HuH-7 (cell line): Measurements from ENCODE around the gene IST1.
"Not testable (repeated sequence)": the region's sequence is repeated elsewhere in the genome, so short reads cannot be mapped to it uniquely, and the experiment has no call there.

ENCODE experiments used
- DNase-seq: peaks from one replicate; pipeline ENCODE4 v3.0.0; 2011; ENCODE audit warnings: low spot score

IST1 gene

GRCh38 chr16:71894921-71895678 lies at the start of gene IST1:
Gene IST1 (plus strand): TSS chr16:71895531. CDS start chr16:71915641, 20,110 bp downstream.
- peak; percentile 98 for DNase-seq

- peak; percentile 99 for DNase-seq
Observed at GRCh38 chr16:71845639-71846430, 49.5 kb upstream of the IST1 start, which contains the start of gene ATXN1L. Gene ATXN1L (plus strand): TSS chr16:71845976. CDS start chr16:71849741, 3,765 bp downstream.

DNA sequence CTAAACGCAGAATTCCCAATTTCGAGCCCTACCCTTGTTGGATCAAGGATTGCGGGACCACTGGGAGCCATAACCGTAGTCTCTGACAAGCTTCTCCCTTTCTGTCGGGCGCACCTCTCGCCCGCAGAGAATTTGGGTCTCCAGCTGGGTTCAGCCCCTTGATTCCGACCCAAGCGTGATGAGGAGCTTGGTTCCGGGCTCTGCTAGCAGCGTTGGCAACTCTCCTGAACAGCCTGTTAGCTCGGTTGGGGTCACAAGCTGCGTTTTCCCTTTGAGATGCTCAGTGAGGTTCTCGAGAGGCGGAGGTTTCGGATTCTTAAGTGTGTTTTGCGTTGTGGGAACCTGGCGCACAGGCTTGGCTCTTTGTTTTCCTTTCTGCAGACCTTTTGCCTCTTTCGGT lies 48.9 kb upstream of the IST1 start:
- no peak for DNase-seq

GRCh38 chr16:71847096-71847495 lies 48.2 kb upstream of the IST1 start:
- DNase-seq = no peak

DNA sequence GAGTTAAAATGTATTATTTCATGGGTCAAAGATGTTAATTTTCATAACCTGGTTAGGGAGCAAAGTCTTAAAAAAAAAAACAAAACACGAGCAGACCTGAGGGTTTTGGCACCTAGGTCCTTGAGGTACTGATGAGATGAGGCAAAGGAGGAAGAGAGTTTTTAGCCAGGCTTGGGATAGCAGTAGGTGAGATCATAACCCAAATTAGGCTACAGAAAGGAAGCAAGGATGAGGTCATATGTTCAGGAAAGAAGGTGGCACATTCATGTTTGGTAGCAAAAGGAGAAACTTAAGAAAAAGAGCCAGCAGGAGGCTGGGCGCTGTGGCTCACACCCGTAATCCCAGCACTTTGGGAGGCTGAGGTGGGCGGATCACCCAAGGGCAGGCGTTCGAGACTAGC lies 46.7 kb upstream of the IST1 start:
- no peak for DNase-seq

DNA sequence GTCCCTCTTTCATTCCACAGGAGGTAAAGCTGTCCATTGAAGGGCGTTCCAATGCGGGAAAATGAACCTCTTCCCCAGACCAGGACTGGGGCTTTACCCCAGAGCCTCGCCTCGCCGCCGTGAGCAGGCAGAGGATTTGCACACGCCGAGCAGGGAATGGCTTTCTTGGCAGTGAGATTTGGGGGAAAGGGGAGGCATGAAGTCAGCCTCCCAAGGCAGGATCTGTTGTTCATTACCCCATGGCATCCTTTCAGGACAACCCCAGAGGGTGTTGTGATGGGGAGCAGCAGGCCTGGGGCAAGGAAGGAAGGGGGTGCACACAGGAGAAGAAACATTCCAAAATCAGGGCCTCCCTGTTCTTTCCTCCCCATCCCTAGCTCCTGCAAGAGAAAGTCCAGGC lies 43.6 kb upstream of the IST1 start:
- DNase-seq = no peak

GRCh38 chr16:71852158-71852557 lies 43.2 kb upstream of the IST1 start:
- no peak for DNase-seq

DNA sequence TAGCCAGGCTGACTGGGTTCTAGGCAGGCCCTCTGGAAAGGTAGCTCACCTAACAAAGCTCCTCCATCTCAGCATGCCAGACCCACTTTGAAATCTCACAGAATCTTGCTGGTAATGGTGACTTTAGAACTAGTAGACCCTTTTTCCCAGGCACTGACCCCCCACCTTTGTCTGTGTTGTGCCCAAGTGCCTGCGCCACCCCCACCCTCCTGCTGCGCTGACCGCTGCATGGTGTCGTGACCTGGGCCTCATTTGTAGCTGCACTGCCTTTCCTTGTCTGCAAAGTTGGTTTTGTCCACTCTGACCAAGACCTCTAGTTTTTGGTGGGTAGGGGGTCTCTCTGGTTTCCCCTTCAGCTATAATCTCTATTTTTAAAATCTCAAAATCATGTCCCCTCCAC lies 42.8 kb upstream of the IST1 start:
- DNase-seq = no peak

- DNase-seq = no peak
Observed at GRCh38 chr16:71853413-71853812, 41.9 kb upstream of the IST1 start.

DNA sequence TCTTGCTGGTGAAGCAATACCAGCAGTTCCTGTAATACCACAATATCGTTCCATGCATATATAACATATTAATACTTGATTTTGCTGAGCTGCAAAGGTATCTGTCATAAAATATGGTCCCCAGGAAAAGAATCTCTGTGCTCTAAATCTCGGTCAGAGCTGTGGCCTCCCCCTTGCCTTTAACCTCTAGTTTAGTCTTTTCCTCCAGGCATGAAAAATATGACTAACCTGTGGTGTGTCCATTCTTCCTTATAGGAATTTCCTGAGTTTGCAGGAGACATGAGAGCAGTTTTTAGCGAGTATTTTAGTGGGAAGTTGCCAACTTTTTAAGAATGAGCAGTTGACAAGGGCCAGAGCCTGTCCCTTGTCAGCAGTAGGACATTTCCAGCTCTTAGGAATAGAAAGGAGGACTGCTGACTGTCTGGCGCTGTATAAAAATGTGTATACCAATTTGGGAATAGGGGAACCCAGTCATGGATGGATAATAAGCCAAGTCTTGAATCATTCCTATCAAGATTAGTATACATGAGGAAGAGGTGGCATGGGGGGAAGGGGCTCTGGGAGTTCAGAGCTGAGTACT lies 40.9 kb upstream of the IST1 start:
- no peak for DNase-seq

DNA sequence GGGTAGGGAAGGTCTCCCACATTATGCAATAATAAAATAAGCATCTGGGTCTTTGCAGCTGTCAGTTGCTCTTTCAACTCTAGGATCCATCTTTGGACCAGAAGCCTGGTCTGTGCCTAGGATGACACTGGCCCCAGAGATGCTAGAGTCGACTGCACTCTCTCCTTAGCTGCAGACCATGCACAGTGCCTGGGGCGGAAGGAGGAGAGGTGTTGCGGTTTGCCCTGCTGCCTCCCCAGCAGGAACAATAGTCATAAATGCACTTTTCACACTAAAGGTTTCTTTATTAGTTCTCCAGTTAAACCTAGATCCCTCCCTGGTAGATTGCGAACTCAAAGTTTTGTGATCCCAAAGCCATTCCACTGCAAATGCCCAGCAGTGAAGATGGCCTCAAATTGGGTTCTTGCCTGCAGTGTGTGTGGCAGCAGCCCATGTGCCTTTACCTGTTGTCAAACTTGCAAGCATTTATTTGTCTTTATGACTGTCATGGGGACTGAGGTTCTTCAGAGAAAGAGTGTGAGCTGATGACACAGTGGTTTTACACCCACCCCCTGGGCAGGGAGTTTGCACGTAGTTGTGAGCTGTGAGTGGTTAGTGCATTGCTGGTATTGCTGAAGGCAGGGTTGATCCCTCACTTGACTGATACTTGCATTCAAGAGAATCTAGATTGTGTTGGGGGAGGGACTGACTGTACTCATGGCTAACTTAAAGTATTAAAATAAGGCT lies 39.2 kb upstream of the IST1 start:
- no peak for DNase-seq

- no peak for DNase-seq
Observed at GRCh38 chr16:71859762-71860521, 35.4 kb upstream of the IST1 start.

DNA sequence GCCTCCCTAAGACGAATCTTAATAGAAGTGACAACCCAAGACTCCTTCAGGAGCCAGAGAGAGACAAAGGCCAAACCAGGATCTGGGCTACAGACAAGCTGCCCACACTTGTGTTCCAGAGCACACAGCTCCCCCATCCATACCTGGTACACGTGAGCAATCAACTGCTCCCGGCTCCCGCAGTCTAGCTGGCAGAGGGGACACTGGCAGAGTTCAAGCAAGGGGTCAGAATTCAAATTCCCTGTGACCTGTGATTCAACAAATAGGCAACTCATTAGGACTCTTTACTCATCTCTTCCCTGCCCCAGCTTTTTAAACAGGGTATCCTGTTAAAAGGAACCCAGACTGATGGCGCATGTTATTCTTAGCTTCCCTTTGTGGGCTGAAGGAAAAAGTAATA lies 31.3 kb upstream of the IST1 start:
- DNase-seq = no peak

- no peak for DNase-seq
Observed at GRCh38 chr16:71865173-71865863, 30.0 kb upstream of the IST1 start.

DNA sequence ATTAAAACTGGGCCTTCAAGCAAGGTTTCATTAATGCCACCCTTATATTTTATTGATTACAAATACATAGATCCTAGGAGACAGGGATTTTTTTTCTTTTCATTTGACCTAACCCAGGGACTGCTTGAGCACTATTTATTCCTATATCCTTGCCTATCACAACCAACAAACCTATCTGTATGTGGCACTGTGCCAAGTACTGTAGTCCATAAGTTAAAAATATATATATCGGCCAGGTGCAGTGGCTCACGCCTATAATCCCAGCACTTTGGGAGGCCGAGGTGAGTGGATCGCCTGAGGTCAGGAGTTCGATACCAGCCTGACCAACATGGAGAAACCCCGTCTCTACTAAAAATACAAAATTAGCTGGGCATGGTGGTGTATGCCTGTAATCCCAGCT lies 28.2 kb upstream of the IST1 start:
- not testable (repeated sequence) for DNase-seq

DNA sequence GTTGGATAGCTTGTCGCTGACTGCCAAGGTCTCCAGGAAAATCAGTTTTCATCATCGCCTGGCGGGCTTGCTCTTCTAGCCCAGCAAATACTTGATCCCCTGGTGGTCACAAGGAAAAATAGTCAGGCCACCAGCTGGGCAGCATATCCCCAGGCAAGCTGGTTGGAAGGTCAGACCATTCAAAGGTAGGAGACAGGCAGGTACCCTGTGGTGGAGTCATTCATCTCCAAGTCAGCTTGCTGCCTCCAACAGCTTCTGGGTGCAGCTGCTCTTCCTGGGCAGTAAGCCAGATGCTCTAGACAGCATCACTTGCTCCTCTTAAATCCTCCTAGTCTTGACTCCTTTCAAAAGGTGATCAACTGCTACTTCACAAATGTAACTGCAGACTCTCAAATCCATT lies 27.4 kb upstream of the IST1 start:
- no peak for DNase-seq

- DNase-seq = no peak
Observed at GRCh38 chr16:71869089-71869488, 26.2 kb upstream of the IST1 start.

- no peak for DNase-seq
Observed at GRCh38 chr16:71870818-71871217, 24.5 kb upstream of the IST1 start.

- no peak for DNase-seq
Observed at GRCh38 chr16:71873199-71873598, 22.1 kb upstream of the IST1 start.

GRCh38 chr16:71878911-71879310 lies 16.4 kb upstream of the IST1 start:
- no peak for DNase-seq

GRCh38 chr16:71880176-71880575 lies 15.2 kb upstream of the IST1 start:
- DNase-seq = no peak
